Fibroblast of lung (primary cell): ENCODE results near the gene LSM6.

Source experiments
- EZH2 ChIP-seq: IDR thresholded peaks from 2 replicates; pipeline ENCODE4 v1.5.1; 2012; ENCODE audit warnings: low read length, control low read depth, mild to moderate bottlenecking; ENCODE audit errors: missing control alignments
- TF ChIP-seq, protein P1 (sequence below), 2 donors: IDR thresholded peaks in 1 of 2; conservative IDR thresholded peaks in 1 of 2; 1 replicate in 1 of 2; 2 replicates in 1 of 2; pipeline ENCODE4 v1.5.1; 2011 to 2012; ENCODE audit warnings: low read length in 2 of 2, control low read depth in 1 of 2, inconsistent platforms in 1 of 2, low read depth in 1 of 2, mild to moderate bottlenecking in 1 of 2

DNA sequence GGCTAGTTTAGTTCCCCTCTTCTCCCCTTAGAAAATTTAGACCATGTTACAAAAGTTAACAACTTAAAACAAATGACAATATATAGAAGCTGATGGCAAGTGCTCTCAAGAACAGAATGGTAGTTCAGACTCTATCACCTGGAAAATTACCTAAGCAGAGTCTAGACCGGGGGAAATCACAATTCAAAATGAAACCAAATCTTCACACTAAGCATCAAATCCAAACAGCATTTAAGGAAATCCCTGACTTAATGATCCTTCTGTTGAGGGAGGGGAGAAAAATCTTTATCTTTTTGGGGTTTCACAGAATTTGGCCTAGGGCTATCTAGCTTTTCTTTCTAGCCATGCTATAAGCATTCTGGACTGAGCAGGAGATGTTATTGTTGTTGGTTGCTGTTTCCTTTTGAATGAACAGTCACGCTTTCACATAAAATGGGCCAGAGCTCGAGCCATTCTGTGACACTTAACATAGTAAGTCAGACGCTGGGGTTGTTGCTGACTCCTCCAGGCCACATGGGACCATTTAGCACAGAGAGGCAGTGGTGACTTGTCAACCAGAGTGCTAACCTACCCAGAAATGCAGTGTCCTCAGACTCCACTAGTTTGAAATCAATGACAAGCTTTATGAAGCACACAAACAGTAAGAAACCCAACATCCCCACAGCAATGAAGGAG, 16.0 kb upstream of the LSM6 start:
- TF ChIP-seq, protein P1, sequence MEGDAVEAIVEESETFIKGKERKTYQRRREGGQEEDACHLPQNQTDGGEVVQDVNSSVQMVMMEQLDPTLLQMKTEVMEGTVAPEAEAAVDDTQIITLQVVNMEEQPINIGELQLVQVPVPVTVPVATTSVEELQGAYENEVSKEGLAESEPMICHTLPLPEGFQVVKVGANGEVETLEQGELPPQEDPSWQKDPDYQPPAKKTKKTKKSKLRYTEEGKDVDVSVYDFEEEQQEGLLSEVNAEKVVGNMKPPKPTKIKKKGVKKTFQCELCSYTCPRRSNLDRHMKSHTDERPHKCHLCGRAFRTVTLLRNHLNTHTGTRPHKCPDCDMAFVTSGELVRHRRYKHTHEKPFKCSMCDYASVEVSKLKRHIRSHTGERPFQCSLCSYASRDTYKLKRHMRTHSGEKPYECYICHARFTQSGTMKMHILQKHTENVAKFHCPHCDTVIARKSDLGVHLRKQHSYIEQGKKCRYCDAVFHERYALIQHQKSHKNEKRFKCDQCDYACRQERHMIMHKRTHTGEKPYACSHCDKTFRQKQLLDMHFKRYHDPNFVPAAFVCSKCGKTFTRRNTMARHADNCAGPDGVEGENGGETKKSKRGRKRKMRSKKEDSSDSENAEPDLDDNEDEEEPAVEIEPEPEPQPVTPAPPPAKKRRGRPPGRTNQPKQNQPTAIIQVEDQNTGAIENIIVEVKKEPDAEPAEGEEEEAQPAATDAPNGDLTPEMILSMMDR (conservative IDR thresholded peaks at IDR 0.05 in 1 of 2, IDR thresholded peaks at IDR 0.05 in 1 of 2; ENCODE audit: low read depth in 1 of 2, low read length in 2 of 2): no peak
- TF ChIP-seq EZH2: no peak
